Measurements from ENCODE around the gene MYO16.
"Not testable (repeated sequence)": the region's sequence is repeated elsewhere in the genome, so short reads cannot be mapped to it uniquely, and the experiment has no call there.

The MYO16 gene

DNA sequence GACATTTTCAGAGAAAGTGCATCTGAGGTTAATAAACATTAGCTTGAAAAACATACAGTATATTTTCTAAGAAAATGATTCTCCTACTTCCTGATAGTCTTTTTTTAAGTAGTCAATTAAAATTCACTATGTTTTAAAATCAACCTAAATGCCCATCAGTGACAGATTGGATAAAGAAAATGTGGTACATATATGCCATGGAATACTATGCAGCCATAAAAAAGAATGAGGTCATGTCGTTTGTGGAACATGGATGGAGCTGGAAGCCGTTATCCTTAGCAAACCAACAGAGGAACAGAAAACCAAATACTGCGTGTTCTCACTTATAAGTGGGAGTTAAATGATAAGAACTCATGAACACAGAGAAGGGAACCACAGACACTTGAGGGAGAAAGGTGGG, 462.8 kb downstream of the MYO16 start:
- H3K36me3 ChIP-seq (ENCODE audit: control insufficient read depth in 2 of 2, insufficient read depth in 2 of 2, low read length in 2 of 2); H3K4me3 ChIP-seq (ENCODE audit: low read length in 2 of 2); H3K27ac ChIP-seq (ENCODE audit: low read length); H3K27me3 ChIP-seq (ENCODE audit: control insufficient read depth in 1 of 2, insufficient read depth in 2 of 2, low read length in 2 of 2); H3K9me3 ChIP-seq (ENCODE audit: control insufficient read depth in 2 of 2, low read length in 2 of 2); H3K9ac ChIP-seq (ENCODE audit: low read length in 2 of 2); H3K4me1 ChIP-seq (ENCODE audit: control insufficient read depth, insufficient read depth, low read length): not testable (repeated sequence)

DNA sequence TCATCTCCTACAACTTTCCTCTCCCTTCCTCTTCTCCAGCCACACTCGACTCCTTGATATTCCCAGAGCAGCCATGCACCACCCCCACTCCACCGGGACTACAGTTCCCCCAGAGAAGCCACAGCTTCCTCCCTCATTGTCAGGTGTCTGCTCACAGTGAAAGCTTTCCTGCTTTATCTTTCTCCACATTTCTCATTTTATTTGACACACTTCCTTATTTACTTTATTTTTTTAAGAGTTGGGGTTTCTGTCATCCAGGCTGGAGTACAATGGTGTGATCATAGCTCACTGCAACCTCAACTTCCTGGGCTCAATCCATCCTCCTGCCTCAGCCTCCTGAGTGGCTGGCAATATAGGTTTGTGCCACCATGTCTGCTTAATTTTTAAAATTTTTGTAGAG, 464.6 kb downstream of the MYO16 start:
- Histone ChIP-seq H3K9ac (ENCODE audit: low read length in 2 of 2) (no peak overlapping the region), H3K9me3 (ENCODE audit: control insufficient read depth in 2 of 2, low read length in 2 of 2) (no peaks in the 10 kb centered on the region), H3K27me3 (ENCODE audit: control insufficient read depth in 1 of 2, insufficient read depth in 2 of 2, low read length in 2 of 2) (no peaks in the 10 kb centered on the region), H3K27ac (ENCODE audit: low read length) (no peak overlapping the region), H3K4me3 (ENCODE audit: low read length in 2 of 2) (no peak overlapping the region), H3K36me3 (ENCODE audit: control insufficient read depth in 2 of 2, insufficient read depth in 2 of 2, low read length in 2 of 2) (no peaks in the 10 kb centered on the region), H3K4me1 (ENCODE audit: control insufficient read depth, insufficient read depth, low read length) (no peaks in the 10 kb centered on the region)

DNA sequence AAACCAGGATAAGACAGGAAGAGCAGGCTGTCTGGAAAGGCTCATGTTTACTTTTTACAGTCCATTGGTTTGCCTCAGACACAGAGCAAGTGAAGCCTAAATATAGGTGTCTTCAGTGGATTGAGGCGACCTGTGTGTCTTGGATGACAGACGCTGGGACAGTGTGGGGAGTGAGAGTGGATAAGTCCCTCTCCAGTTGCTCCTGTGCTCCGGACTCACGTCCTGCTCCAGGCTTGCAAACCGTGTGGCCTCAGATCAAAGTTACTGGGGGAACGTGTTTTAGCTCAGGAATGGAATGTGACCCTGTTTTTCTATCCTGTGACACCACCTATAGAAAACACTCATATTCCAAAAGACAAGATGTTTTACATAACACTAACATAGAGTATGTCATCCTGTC, 465.7 kb downstream of the MYO16 start:
- no peak overlapping the region for H3K4me3 ChIP-seq (ENCODE audit: low read length in 2 of 2)
- no peaks in the 10 kb centered on the region for H3K36me3 ChIP-seq (ENCODE audit: control insufficient read depth in 2 of 2, insufficient read depth in 2 of 2, low read length in 2 of 2)
- H3K4me1 ChIP-seq (ENCODE audit: control insufficient read depth, insufficient read depth, low read length), result no peaks in the 10 kb centered on the region
- H3K9me3 ChIP-seq (ENCODE audit: control insufficient read depth in 2 of 2, low read length in 2 of 2), result no peaks in the 10 kb centered on the region
- no peak overlapping the region for H3K27ac ChIP-seq (ENCODE audit: low read length)
- no peak overlapping the region for H3K9ac ChIP-seq (ENCODE audit: low read length in 2 of 2)
- H3K27me3 ChIP-seq (ENCODE audit: control insufficient read depth in 1 of 2, insufficient read depth in 2 of 2, low read length in 2 of 2), result no peaks in the 10 kb centered on the region

DNA sequence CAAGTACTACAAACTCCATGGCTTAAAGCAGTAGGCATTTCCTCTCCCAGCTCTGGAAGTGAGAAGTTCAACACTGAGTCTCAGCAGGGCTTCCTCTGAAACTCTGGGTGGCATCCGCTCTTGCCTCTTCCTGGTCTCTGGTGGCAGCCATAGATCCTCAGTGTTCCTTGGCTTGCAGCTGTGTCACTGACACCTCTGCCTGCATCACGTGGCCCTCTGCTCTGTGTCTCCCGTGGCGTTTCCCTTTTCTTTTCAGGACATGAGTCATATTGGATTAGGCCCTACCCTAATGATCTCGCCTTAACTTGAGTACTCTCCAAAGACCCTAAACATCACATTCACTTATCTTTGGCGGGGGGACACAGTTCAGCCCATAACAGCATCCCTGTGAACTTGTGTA, 466.7 kb downstream of the MYO16 start:
- Histone ChIP-seq H3K4me1 (ENCODE audit: control insufficient read depth, insufficient read depth, low read length) (no peaks in the 10 kb centered on the region), H3K9me3 (ENCODE audit: control insufficient read depth in 2 of 2, low read length in 2 of 2) (no peaks in the 10 kb centered on the region), H3K36me3 (ENCODE audit: control insufficient read depth in 2 of 2, insufficient read depth in 2 of 2, low read length in 2 of 2) (no peaks in the 10 kb centered on the region), H3K27ac (ENCODE audit: low read length) (no peak overlapping the region), H3K27me3 (ENCODE audit: control insufficient read depth in 1 of 2, insufficient read depth in 2 of 2, low read length in 2 of 2) (no peaks in the 10 kb centered on the region), H3K4me3 (ENCODE audit: low read length in 2 of 2) (no peak overlapping the region), H3K9ac (ENCODE audit: low read length in 2 of 2) (no peak overlapping the region)

DNA sequence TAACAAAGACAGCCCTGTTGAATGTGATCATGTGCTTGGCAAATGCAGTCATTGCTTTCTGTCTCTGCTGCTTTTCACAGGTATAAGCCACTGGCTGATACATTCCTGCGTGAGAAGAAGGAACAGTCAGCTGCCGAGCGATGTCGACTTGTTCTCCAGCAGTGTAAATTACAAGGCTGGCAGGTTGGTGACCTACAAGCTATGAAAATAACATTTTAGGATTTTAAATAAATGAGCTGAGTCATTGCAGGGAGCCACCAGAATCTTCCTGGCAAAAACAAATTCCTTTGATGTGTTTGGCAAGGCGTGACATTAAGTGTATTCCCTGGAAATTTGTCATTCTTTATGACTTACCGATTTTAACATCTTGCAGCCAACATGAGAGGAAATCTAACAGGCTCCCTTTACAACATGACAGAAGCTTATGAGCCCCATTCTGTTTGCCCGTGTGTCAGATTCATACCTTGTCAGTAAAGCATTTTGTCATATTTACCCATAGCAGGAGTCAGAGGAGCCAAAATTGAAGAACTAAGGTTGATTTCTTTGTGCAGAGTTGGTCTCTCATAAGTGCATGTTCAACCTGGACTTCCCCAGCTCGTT, 471.4 kb downstream of the MYO16 start:
- no peak overlapping the region for H3K9ac ChIP-seq (ENCODE audit: low read length in 2 of 2)
- H3K27me3 ChIP-seq (ENCODE audit: control insufficient read depth in 1 of 2, insufficient read depth in 2 of 2, low read length in 2 of 2), result no peaks in the 10 kb centered on the region
- H3K27ac ChIP-seq (ENCODE audit: low read length), result no peak overlapping the region
- H3K4me3 ChIP-seq (ENCODE audit: low read length in 2 of 2), result no peak overlapping the region
- H3K4me1 ChIP-seq (ENCODE audit: control insufficient read depth, insufficient read depth, low read length), result no peaks in the 10 kb centered on the region
- H3K36me3 ChIP-seq (ENCODE audit: control insufficient read depth in 2 of 2, insufficient read depth in 2 of 2, low read length in 2 of 2), result no peaks in the 10 kb centered on the region
- no peaks in the 10 kb centered on the region for H3K9me3 ChIP-seq (ENCODE audit: control insufficient read depth in 2 of 2, low read length in 2 of 2)

DNA sequence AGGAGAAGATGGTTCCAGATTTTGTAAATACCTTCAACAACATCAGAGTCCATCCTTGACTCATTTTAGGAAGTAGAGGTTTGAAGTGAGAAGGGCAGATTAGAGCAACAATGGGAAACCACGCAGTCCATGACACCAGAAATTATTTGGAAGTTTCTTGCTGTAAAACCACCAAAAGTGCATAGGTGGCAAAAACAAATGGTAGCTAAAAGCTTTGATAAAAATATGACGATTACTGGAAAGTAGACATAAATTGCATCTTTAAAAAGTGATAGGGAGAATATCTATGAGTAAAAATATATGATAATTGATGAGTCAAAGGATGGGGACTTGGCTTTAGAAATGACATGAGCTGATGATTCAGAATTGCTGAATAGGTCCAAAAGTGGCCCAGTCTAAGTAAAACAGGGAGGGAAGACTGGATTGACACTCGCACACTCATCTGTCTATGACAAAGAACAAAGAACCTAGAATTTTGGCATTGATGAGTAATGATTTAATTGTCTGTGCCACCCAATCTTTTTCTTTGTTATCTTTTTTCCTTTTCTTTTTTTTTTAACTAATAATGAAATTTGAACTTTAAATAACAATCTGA, 472.2 kb downstream of the MYO16 start:
- no peak overlapping the region for H3K9ac ChIP-seq (ENCODE audit: low read length in 2 of 2)
- H3K4me1 ChIP-seq (ENCODE audit: control insufficient read depth, insufficient read depth, low read length), result no peaks in the 10 kb centered on the region
- no peak overlapping the region for H3K27ac ChIP-seq (ENCODE audit: low read length)
- H3K4me3 ChIP-seq (ENCODE audit: low read length in 2 of 2), result no peak overlapping the region
- H3K9me3 ChIP-seq (ENCODE audit: control insufficient read depth in 2 of 2, low read length in 2 of 2), result no peaks in the 10 kb centered on the region
- no peaks in the 10 kb centered on the region for H3K27me3 ChIP-seq (ENCODE audit: control insufficient read depth in 1 of 2, insufficient read depth in 2 of 2, low read length in 2 of 2)
- no peaks in the 10 kb centered on the region for H3K36me3 ChIP-seq (ENCODE audit: control insufficient read depth in 2 of 2, insufficient read depth in 2 of 2, low read length in 2 of 2)

DNA sequence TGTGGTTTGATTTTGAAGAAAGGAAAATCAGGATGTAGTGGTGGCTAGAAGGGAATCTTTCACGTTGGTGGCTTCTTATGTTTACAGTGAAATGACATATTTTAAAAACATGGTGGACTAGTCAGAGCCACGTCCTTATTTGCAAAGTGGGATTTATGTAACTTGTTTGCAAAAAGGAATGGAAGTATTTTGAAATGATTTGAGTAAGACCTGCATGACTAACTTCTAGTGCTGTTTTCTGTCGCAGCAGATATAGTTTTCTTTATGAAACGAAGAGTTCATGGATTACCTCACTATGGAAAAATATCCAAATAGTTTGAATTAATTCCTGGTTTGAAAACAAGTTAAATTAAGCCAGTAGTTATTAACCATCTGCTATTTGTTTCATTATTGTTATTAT, 476.5 kb downstream of the MYO16 start:
- Histone ChIP-seq H3K9ac (ENCODE audit: low read length in 2 of 2) (no peak overlapping the region), H3K27ac (ENCODE audit: low read length) (no peak overlapping the region), H3K4me1 (ENCODE audit: control insufficient read depth, insufficient read depth, low read length) (no peaks in the 10 kb centered on the region), H3K9me3 (ENCODE audit: control insufficient read depth in 2 of 2, low read length in 2 of 2) (no peaks in the 10 kb centered on the region), H3K27me3 (ENCODE audit: control insufficient read depth in 1 of 2, insufficient read depth in 2 of 2, low read length in 2 of 2) (no peaks in the 10 kb centered on the region), H3K36me3 (ENCODE audit: control insufficient read depth in 2 of 2, insufficient read depth in 2 of 2, low read length in 2 of 2) (no peaks in the 10 kb centered on the region), H3K4me3 (ENCODE audit: low read length in 2 of 2) (no peak overlapping the region)

DNA sequence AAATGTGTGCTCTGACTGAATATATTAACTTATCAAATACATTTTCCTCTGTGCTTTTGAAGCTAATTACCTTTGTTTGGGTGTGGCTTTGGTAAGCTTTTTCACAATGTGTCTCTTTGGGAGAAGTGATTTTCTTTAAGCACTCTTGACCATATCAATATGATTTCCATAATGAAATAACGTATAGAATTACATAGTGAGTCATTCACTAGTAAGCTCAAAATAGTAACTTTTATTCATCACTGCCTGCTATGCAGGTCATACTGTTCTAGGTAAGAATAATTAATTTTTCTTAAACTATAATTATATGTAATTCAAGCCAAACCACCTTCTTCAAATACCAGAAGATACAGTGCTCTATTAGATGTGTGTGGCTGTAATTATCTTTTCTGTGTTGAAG, 480.7 kb downstream of the MYO16 start:
- H3K27me3 ChIP-seq (ENCODE audit: control insufficient read depth in 1 of 2, insufficient read depth in 2 of 2, low read length in 2 of 2), result no peaks in the 10 kb centered on the region
- no peak overlapping the region for H3K27ac ChIP-seq (ENCODE audit: low read length)
- no peaks in the 10 kb centered on the region for H3K9me3 ChIP-seq (ENCODE audit: control insufficient read depth in 2 of 2, low read length in 2 of 2)
- H3K9ac ChIP-seq (ENCODE audit: low read length in 2 of 2), result no peak overlapping the region
- H3K4me3 ChIP-seq (ENCODE audit: low read length in 2 of 2), result no peak overlapping the region
- no peaks in the 10 kb centered on the region for H3K36me3 ChIP-seq (ENCODE audit: control insufficient read depth in 2 of 2, insufficient read depth in 2 of 2, low read length in 2 of 2)
- H3K4me1 ChIP-seq (ENCODE audit: control insufficient read depth, insufficient read depth, low read length), result no peaks in the 10 kb centered on the region

DNA sequence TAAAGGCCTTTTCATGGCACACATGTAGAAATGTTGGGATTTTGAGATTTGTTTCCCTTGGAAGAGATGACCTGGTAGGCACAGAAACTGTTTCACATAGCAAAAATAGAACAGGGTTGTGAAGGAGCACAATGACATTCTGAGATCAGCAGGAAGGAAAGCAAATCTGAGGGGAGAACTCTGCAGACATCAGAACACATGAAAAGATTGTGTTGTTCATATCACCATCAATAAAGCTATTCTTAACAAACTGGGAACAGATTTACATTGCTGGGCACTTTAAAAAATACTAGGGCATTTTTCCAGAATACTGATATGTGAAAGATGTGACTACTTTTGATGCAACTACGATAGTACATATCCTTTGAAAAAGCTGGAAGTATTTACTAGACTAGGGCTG, 481.7 kb downstream of the MYO16 start:
- no peaks in the 10 kb centered on the region for H3K9me3 ChIP-seq (ENCODE audit: control insufficient read depth in 2 of 2, low read length in 2 of 2)
- H3K4me3 ChIP-seq (ENCODE audit: low read length in 2 of 2), result no peak overlapping the region
- H3K27ac ChIP-seq (ENCODE audit: low read length), result no peak overlapping the region
- no peaks in the 10 kb centered on the region for H3K4me1 ChIP-seq (ENCODE audit: control insufficient read depth, insufficient read depth, low read length)
- no peak overlapping the region for H3K9ac ChIP-seq (ENCODE audit: low read length in 2 of 2)
- no peaks in the 10 kb centered on the region for H3K36me3 ChIP-seq (ENCODE audit: control insufficient read depth in 2 of 2, insufficient read depth in 2 of 2, low read length in 2 of 2)
- no peaks in the 10 kb centered on the region for H3K27me3 ChIP-seq (ENCODE audit: control insufficient read depth in 1 of 2, insufficient read depth in 2 of 2, low read length in 2 of 2)

DNA sequence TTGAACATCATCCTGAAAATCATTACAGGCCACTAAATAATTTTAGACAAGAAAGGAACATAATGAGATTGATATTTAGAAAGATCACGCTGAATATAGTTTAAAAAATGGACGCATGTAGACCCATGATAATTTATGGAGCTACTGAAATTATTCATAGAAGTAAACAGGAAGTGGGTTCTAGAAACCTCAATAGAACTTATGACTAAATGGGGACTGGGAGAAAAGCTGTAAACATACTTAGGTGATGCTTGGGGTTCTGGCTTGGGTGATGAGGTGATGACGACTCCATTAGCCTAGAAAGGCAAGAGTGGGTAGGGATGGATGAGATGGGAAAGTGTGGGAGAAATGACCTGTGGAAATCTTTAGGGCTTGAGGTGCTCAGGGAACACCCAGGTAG, 484.0 kb downstream of the MYO16 start:
- Histone ChIP-seq H3K36me3 (ENCODE audit: control insufficient read depth in 2 of 2, insufficient read depth in 2 of 2, low read length in 2 of 2) (no peaks in the 10 kb centered on the region), H3K9me3 (ENCODE audit: control insufficient read depth in 2 of 2, low read length in 2 of 2) (no peaks in the 10 kb centered on the region), H3K27ac (ENCODE audit: low read length) (no peak overlapping the region), H3K9ac (ENCODE audit: low read length in 2 of 2) (no peak overlapping the region), H3K4me1 (ENCODE audit: control insufficient read depth, insufficient read depth, low read length) (no peaks in the 10 kb centered on the region), H3K4me3 (ENCODE audit: low read length in 2 of 2) (no peak overlapping the region), H3K27me3 (ENCODE audit: control insufficient read depth in 1 of 2, insufficient read depth in 2 of 2, low read length in 2 of 2) (no peaks in the 10 kb centered on the region)

DNA sequence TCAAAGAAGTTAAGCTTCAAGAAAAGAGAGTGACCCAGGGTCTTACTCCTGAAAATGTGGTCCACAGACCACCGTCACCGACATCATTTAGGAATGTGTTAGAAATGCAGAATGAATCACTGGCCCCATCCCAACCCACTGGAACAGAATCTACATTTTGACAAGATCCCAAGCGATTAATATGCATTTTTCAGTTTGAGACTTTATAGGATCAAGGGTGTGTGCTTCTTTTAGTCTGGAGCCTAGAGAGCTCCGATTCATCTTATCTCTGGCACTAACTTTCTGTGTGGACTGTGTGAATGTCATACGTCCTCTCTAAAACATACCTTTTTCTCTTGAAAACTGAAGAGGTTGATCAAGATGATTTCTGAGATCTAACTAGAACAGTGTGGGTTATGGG, 484.8 kb downstream of the MYO16 start:
- Histone ChIP-seq H3K36me3 (ENCODE audit: control insufficient read depth in 2 of 2, insufficient read depth in 2 of 2, low read length in 2 of 2) (no peaks in the 10 kb centered on the region), H3K9me3 (ENCODE audit: control insufficient read depth in 2 of 2, low read length in 2 of 2) (no peaks in the 10 kb centered on the region), H3K4me1 (ENCODE audit: control insufficient read depth, insufficient read depth, low read length) (no peaks in the 10 kb centered on the region), H3K27ac (ENCODE audit: low read length) (no peak overlapping the region), H3K27me3 (ENCODE audit: control insufficient read depth in 1 of 2, insufficient read depth in 2 of 2, low read length in 2 of 2) (no peaks in the 10 kb centered on the region), H3K9ac (ENCODE audit: low read length in 2 of 2) (no peak overlapping the region), H3K4me3 (ENCODE audit: low read length in 2 of 2) (no peak overlapping the region)
